ENCODE data around the gene SRGAP3.

The SRGAP3 gene

DNA sequence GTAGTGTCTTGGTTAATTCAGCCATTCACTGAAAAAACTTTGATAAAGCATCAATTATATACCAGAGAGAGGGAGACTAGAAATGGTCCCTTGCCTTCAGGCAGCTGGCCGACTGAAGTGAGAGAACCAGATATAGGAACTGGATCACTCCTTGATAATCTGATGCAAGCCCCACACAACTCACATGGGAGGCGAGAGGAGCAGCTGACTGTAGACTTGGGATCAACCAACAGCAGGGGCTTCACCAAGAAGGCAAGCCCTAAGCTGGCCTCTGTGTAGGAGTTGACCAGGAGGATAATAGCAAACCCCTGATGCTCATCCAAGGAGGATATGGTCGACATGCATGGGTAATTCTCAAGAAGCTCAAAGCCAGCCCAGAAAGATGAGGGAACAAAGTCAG lies 133.1 kb downstream of the SRGAP3 start:
- DNase-seq (ENCODE audit: low read depth, low spot score), result no peak

DNA sequence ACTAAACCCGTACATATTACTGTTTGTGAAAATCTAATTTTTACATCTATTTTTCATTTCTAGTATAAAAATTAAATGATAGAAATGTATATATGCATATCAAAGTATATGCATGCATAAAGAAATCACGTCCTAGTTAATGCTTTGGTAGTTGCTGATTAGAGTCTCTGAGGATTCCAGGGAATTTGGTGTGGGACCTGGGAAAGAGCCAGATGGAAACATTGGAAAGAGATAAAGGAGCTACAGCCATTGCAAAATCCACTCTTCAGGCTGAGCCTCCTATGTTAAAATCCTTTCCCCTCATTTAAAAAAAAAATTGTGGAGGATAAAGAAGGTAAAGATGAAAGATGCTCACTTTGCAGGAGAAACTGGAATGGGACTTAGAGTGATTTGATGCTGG lies 134.1 kb downstream of the SRGAP3 start:
- DNase-seq (ENCODE audit: low read depth, low spot score), result no peak

DNA sequence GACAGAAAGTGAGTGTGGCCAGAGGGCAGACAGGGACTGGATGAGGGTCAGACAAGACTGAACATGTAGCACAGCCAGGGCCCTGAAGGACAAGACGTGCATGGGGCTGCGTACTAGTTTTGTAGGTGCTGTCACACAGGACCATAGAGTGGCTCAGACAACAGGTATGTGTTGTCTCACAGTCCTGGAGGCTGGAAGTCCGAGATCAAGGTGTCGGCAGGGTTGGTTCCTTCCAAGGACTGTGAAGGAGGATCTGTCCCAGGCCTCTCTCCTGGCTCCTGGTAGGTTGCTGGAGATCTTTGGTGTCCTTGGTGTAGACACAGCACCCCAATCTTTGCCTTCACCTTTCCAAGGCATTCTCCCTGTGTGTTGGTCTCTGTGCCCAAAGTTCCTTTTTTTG lies 136.4 kb downstream of the SRGAP3 start:
- no peak for DNase-seq (ENCODE audit: low read depth, low spot score)

DNA sequence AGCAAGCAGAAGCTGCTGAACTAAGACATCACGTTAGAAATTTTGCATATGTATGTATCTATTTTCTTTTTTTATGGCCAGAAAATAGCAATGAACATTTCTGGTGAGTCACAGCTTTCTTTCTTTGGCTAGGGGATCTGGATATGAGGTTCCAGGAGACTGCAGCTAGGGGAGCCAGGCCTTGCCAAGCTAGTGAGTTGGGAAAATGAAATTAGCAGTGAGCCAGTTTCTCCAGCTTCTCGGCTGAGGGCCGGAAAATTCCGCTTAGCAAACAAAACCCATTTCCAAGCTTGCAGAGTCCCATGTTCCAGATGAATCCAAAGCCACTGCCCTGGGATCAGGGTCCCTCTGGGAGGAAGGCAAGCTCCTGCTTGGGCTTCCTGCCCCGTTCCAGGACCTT lies 137.6 kb downstream of the SRGAP3 start:
- no peak for DNase-seq (ENCODE audit: low read depth, low spot score)

DNA sequence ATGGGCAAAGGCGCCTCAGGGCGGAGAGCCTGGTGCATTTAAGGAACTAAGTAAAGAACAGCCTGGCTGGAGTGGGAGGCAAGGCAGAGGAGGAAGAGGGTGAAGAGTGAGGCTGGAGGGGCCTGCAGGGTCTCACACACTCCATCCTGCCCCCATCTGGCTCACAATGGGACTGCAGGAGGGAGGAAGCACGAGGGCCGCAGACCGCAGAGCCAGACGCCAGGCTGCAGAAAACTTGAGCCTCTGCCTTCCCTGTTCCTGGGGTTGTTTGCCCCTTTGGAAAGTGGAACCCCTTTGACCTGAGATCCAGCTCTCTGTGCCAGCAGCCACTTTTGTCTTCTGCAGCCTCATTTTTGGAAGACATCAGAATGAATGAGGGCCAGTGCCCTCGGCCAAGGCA lies 138.0 kb downstream of the SRGAP3 start:
- DNase-seq (ENCODE audit: low read depth, low spot score), result peak; percentile 69

DNA sequence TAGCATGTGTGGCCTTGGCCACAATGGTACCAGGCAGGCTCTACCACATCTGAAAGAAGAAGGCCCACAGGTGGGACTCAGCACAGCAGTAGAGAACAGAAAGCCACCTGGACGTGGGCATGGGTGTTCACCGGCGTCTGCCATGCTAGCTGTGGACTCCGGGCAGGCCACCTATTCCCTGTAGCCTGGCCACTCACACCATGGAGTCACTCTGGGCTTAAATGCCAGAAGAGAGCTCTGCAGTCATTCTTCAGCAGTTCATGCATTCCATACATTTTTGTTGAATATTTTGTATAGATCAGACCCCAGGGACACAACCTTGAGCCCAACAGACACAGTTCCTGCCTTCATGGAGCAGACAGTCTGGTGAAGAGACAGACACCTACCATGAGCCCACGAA lies 138.6 kb downstream of the SRGAP3 start:
- DNase-seq (ENCODE audit: low read depth, low spot score), result no peak

DNA sequence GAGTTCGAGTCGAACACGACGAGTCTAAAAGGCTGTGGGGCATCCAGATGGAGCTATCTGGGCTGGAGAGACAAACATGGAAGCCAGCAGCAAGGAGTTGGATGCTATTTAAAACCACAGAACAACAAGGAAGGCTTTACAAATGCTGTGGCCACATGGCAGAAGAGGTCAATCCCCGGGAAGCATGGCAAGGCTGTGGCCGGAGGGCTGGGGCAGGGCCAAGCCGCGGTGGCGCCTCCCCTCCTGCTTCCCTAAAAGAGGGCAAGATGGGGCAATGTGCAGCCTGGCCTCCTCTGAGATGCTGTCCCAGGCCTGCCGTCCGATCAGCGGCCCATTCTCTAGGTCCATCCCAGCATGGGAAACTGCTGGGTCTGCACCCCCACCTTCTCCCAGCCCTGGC lies 139.1 kb downstream of the SRGAP3 start:
- no peak for DNase-seq (ENCODE audit: low read depth, low spot score)

DNA sequence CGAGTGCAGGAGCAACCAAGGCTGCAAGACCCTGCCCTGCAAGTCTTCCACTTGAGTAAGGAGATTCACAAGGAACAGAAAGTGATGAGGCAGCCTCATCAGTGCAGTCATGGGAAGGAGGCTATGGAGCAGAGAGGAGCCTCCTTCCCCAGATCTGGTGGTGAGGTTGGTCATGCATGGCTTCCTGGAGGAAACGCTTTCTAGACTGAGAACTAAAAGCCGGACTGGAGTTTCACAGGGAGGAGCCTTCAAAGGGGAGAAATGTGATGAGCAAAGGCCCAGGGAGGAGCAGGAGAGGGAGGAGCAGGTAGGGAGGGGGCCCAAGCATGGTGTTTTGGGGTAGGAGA lies 139.9 kb downstream of the SRGAP3 start:
- no peak for DNase-seq (ENCODE audit: low read depth, low spot score)

DNA sequence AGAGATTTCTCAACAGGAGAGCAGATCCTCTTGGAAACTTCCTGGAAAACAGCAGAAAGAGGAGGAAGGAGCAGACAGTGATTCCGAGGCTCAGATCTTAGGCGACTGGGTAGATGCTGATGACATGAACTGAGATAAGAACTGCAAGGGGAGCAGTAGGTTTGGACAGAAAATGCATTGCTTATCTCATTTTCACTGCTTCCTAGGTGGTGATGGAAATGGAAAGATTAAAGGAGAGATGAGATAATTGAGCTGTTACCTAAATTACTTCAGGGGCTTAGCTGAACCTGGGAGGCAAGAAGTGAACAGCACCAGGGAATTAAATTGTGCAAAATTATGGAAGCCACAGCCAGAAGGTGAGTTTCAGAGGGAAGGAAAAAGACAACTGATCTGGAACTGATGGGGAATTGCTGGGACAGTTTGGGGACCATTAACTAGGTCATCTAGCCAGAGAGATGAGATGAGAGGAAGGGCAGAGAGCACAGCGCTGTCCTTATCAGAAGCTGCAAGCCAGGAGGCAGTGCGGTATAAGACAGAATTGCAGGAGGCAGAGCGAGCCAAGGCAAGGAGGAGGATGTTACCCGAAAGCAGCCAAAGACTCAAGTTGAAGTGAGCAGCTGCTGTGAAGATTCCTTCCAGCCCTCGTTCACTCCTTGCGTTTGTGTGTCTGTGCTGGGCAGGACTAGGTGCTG lies 140.4 kb downstream of the SRGAP3 start:
- no peak for DNase-seq (ENCODE audit: low read depth, low spot score)

DNA sequence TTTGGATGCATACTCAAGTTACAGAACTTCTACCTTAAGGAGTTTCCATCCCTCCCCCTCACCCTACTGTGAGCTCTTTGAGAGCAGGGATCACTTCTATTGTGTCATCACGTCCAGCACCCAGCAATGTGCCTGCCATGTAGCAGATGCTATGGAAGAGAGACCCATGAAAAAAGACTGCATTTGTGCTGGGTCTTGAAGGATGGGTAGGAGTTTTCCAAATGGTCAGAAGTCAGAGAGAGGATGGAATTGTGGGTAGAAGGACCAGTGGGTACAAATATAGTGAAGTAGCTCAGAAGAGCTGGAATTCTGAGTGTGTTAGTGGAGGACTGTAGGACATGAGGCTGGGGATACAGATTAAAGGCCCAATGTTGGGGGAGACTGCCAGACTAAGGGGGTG lies 141.7 kb downstream of the SRGAP3 start:
- DNase-seq (ENCODE audit: low read depth, low spot score), result no peak

DNA sequence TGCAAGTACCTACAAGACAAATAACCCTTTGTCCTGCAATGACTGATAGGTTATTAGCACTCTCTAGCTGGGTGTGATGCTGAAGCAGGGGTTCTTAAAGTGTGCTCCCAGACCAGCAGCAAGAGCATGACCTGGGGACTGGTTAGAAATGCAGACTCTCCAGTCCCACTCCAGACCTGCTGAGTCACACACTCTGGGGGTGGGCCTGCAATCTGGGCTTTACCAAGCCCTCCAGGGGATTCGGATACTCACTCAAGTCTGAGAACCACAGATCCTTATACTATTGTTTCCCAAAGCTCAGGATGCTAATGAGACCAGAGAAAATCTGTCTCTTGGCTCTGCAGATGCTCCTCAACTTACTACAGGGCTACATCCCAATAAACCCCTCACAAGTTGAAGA lies 144.0 kb downstream of the SRGAP3 start:
- DNase-seq (ENCODE audit: low read depth, low spot score), result peak; percentile 87

DNA sequence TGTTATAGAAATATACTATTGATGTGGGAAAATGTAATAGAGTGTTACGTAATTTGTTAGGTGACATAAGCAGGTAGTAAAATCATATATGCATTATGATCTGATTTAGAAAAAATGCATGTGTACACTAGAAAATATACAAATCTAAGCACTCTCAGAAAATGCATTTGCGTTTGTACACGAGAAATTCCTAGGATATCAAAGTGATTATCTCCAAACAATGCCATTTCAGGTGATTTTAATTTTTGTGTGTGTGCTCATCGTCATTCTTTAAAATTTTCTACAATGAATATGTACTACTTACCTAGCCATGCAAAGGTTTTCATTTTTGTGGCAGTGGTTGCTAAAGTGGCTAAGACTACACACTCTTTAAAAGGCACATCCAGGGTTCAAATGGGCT lies 145.3 kb downstream of the SRGAP3 start:
- DNase-seq (ENCODE audit: low read depth, low spot score), result no peak

DNA sequence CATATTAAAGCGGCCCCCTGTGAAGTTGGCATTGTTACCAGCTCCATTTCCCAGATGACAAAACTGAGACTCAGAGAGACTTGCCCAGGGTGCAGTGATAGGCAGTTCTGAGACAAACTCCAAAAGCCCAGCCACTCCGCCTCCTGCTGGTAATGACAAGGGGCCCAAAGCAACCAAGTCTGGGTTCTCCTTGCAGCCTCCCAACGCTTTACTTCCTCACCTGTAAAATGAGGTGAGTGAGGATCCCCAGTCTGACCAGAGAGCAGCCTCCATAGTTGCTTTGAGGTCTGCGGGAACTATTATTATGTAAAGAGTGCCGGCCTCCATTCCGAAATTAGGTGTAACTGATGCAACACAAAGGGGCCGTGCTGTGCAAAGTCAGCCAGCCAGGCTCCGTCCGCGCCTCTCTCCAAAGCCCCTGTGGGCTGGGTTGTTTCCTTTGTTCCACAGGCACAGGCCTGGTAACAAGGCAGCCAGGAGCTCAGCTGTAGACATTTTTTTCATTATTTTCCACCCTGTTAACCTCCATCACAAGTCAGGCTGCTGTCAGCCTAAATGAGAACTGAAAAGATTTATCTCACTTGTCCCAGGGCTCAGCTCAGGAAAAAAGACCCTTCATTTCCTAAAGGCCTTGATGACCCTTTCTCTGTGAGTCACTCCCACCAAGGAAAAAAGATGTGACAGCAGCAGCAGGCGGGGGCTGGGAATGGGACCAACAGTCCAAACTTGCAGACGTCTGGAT lies 147.0 kb downstream of the SRGAP3 start:
- DNase-seq (ENCODE audit: low read depth, low spot score), result peak; percentile 93

DNA sequence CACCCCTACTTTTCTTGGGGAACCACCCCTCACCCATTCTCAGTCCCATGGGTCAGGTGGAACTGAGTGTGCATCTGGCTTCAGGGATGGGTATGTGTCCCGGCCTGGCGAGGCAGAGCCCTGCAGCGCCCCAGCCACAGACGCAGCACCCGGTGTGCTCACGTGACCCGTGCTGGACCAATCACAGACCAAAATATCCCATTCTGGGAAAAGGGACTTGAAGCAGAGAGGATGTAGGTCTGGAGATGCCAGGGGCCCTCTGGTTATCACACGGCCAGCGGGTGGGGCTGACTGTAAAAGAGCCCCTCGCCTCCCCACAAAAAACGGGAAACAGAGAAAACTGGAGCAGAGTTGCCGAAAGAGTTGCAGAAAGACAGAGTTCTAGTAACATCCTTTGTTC lies 148.2 kb downstream of the SRGAP3 start:
- DNase-seq (ENCODE audit: low read depth, low spot score), result peak; percentile 81

DNA sequence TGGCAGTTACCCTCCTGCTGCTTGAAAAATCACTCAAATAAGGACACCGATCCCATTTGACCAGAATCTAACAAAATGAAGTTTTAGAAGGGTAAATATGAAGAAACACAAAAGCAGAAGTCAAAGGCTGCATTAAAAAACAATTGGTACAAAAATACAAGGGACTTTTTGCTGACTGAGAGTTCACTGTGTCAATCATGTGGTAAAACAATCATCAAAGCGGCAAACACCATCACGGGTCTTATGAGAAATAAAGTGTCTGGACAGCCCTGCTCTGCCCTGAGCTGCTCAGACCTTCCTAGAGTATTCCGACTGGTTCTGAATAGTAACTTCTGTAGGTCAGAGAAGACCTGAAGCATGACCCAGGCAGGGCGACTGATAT lies 148.9 kb downstream of the SRGAP3 start:
- DNase-seq (ENCODE audit: low read depth, low spot score), result no peak

DNA sequence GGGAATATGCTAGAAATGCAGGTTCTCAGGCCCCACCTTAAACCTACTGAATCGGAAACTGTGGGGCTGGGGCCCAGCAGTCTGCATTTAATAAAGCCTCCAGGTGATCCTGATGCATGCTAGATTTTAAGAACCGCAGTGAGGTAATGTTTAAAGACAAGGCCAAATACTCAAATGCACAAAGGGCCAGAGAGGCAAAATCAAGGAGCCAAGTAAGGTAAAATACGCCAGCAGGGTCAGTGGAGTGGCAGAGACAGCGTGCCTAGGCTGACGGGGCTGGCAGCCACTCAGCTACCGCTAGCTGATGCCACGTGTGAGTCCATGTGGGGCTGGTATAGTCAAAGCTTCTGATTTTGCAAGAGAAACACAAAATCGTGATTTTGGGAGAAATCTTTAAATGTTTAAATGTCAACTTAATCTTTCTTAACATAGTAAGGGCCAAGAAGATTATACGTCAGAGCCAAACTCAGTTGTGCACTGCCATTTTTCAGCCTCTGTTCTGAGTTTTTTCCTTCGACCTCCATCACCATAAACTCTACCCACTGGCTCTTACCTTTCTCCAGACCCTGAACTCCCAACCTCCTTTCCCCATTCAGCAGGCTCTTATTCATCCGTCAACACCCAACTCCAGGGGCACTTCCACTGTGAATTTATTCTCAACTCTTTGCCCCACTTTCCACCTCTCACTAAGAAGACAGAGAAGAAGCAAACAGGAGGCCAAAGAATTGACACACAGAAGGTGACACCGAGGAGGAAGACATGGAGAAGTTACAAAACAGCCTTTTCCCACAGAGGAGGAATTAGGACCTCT lies 149.5 kb downstream of the SRGAP3 start:
- no peak for DNase-seq (ENCODE audit: low read depth, low spot score)

DNA sequence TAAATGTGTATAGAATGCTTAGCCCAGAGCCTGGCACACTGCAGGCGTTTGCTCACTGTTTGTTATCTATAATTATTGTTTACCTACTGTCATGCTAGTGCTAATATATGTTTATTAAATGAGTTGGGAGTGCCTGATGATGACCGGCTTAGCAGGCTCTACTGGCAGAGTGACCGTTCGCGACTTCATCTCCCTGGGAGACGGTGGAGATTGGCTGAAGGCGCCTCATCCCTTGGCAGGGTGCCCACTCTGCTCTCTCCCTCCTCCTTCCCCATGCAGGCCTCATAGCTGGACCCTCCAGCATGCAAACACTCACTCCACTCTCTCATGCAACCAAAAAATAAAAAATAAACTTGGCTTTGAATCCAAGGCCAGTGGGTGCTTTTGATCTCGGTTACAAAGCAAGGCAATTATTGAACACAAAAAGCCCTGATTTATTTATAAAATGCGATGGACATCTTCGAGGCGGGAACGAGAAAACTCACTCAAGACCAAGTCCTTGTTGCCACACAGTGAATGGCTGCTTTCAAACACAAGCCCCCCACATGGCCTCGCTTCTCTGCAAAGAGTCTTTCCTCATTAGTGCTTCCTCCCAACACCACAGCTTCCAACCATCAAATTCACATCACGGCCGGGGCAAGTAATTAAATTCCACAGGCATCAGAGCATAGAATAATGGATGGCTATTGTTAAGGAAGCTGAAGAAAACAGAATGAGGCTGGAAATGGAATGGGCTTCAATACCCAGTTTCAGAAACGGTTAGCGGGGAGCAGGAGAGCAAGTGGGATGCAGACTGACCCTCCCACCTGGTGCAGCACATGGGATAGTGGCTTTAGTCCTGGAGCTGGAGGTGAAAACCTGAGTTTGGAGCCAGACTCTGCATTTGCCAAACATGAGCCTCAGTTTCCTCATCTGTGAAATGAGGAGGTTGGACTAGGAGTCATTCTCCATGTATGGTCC lies 150.4 kb downstream of the SRGAP3 start:
- DNase-seq (ENCODE audit: low read depth, low spot score), result no peak

DNA sequence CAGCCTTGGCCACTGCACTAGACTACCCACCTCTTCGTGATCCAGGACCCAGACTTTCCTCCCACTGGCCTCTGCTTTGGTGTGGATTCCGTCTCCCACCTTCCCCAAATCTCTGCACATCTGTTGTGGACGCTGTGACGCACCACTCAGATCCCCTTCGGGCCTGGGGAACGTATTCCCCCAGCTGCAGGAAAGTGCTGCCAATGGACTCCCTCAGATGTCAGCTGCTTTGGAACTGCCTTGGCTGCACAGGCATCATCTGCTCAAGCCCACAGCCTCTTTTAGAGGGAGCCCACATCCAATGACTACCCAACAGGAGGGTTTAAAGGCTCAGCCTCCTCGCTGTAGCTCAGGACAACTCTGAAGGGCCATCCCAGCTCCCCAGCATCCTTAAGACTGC lies 152.0 kb downstream of the SRGAP3 start:
- no peak for DNase-seq (ENCODE audit: low read depth, low spot score)

DNA sequence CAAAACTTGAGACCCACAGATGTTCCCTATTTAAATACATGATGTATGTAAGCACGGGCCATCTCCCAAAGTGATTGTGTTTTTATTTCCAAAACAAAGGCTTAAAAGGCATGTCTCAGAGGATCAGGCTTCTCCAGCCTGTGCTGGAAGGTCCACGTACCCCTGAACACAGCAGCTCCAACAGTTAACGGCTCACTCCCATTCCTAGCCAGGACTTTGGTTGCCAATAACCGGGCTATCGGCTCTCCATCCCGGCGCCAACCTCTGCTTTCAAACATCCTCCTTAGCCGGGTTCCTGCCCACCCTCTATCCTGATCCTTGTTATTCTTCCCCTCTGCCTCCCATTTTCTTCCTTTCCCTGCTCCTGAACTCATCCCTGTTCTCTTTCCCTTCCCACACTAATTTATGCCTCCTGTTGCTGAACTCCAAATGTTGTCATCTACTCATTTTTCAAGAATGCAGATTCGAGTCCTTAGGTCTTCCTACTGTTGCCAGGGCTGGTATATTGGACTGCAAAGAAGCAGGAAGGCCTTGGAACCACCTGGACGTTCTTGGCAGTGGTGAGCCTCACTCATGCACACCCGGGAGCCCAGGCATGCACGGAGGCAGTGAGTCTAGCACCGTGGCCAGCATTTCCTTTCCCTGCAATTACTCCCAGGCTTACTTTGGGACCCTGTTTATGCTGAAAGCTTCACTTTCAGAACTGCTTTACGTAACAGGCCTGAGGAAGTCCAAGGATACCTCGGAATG lies 157.8 kb downstream of the SRGAP3 start:
- no peak for DNase-seq (ENCODE audit: low read depth, low spot score)

DNA sequence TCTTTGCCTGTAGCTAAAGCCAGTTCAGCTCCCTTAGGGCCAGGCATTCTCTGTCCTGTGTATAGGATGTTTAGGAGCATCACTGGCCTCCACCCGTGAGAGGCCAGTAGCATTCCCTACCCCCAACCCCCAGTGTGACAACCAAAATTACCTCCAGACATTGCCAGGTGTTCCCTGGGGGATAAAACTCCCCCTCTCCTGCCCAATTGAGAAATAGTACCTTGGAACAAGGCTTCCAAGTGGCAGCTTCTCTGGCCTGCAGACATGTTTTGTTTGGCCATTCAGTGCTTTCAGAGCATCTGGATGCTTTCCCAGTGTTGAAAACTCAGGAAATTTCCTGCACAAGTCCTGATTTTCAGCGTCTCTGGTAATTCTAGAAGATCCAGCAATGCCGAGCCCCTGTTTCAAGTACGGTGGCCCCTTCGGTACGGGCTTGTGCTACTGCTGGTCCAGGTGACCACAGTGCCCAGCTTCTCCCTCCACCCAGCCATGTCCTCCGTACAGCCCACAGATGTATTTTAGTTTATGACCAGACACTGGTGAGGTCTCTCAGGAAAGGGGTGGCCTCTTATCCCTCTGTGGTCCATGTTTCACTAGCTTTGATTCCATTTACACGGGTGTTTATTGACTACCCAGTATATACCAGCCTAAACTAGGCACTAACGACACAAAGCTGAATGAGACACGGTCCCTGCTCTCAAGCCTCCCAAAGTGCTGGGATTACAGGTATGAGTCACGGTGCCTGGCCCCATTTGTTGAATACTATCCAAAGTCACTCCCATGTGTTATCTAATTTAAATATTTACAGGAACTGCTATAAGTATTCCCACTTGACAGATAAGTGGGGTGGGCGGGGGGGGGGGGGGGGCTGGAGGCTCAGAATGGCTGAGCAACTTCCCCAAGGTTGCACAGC lies 160.7 kb downstream of the SRGAP3 start:
- no peak for DNase-seq (ENCODE audit: low read depth, low spot score)
